Measurements from ENCODE around the gene CDC42BPB.

The CDC42BPB gene

DNA sequence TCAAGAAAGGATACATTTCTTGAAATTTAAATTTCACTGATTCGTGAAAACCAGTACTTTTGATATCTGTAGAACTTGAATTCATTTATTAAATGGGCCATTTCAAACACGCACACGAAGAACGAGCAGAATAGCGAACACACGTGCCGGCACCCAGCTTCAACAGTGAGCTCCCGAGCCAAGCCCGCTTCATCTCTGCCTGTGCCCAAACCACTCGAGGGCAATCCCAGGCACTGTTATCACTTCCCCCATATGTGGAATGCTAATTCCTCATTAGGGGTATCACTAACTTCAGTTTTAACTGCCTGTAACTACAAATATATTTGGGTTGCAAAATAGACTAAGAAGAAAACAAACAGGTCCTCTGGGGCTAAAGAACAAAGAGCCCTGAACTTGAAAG is 86.9 kb downstream of the CDC42BPB start:
- DNase-seq = no peak

GRCh38 chr14:102969901-102970300 is 87.4 kb downstream of the CDC42BPB start:
- DNase-seq = no peak

DNA sequence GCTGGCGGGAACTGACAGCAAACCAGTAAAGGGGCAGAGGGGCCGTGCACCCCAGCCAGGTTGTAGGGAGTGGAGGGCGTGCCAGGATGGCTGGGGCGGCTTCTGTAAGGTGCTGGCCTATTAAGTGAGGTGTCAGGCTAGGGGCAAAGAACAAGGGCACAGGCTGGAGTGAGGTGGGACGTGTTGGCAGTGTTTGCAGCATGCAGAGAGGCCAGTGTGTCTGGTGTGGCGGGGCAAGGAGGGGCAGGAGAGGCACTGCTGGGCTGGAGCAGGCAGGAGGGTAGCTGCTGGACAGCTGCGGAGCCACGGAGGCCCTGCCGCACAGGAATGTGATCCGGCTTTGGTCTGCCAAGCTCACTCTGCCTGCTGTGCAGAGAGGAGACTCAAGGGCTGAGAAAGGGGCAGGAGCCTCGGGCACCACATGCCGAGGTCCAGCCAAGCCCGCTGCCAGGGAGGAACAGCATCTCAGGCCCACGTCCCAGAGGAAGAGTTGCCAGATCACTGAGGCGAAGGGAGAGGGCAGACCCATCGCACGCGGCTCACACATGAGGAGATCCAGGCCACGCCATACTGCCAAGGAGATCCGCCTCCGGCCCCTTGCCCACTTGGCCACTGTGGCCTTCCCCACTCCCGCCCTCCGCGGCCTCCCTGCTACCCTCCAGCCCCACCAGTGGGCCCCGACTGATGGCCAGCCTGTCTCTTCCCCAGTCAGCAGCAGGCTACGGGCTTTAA is 88.1 kb downstream of the CDC42BPB start:
- DNase-seq = peak in 2 of 56 donors; percentile 28 to 34

- DNase-seq = no peak
Observed at GRCh38 chr14:102968306-102968705, 89.0 kb downstream of the CDC42BPB start.

GRCh38 chr14:102967506-102967795 is 89.9 kb downstream of the CDC42BPB start:
- peak in 3 of 56 donors; percentile 12 to 24 (median 23) for DNase-seq

DNA sequence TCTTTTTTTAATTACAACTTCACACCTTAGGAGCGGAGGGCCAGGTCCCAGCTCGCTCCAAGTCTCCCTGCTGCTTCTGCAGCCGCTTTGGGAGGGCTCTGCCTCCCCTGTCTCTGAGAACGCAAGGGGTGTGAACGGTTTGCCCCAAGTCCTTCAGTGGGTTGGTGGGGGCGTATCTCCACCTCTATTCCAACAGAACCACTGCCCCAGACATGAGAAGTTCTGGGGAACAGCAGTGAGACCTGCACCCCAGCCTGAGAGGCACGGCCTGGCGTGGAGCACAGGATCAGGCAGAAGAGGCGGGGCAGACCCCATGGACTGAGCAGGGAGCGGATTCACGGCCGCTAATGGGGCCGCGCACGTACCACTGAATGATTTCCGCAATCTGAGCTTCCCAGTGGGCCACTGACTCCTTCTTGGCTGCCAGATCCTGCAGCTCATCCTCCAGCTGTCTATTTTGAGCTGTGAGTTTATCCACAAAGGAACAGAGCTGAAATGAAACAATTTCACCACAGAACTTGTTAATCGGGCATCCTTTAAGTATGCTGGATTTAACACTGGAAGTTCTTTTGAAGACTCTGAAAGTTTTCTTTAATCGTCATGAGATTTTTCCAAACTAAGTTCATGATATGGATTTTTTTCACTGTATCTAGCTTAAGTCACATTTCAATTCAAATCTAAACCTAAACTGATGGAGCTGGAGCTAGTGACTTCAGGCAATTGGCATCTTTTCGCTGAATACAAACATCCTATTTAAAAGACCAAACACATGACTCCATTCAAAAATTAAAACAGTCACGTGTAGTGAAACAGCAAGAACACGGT is 90.5 kb downstream of the CDC42BPB start:
- no peak for DNase-seq

DNA sequence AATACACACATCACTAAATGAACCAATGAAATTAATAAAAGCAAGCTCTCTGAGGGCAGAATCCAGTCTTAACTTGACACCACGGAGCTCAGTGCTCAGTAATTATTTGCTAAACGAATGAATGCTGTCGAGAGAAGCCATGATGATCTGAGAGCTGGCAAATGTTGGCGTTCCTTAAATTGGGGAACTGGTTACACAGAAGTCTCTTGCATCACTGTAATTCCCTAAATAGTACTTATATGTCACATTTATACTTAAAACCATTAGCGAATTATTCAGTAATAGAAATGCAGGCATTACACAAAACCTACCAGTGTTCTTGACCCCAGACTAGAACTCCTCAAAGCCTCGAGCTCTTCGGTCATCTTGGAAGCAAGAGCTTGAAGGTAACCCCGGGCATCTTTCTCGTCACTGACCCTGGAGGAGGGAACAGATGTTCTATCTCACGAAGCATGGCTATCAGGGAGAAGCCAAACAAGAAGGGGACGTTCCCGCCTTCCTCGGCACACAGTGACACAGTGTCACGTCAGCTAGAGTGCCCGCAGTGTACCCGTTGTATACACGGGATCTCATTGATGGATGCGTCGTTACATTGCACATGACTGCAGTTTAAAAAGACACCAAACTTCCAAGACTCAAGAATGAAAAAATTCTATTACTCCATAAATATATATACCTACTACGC is 91.2 kb downstream of the CDC42BPB start:
- DNase-seq = no peak

DNA sequence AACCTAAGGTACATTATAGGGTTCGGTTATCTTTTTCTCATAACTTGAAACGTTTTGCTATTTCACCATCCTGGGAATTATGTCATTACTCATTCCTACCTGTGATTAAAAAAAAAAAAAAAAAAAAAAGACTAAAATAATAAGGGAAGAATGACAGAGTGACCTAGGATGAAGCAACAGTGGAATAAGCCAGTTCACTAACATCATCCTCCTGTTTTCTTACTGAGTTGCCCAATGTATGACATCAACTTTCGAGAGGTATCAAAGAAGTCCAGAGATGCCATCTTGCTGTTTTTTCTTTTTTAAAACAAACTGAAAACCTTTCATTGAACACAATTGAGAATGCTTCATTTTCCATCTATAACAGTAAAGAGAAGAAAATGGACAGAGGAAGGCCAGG is 92.1 kb downstream of the CDC42BPB start:
- DNase-seq = no peak

- DNase-seq = no peak
Observed at GRCh38 chr14:102964152-102964730, 93.1 kb downstream of the CDC42BPB start.

- no peak for DNase-seq
Observed at GRCh38 chr14:102962111-102962627, 95.2 kb downstream of the CDC42BPB start.

DNA sequence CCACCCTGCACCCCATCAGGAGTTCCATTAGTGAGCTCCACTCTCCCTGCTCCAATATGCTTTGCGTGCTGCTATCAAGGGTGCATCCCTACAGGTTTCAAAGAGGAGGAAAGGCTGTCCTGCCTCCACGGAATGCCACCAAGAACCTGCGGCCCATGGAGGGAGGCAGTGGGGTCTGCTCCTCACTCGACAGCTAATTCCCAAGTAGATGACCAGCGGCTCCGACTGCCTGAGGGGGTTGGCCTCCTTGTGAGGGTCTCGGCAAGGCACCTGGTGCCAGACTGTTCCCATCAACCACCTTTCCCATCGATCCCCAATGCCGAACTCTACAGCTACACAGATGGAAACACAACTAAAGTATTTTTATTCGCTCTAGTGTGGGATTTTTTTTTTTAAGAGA is 98.9 kb downstream of the CDC42BPB start:
- no peak for DNase-seq

- DNase-seq = peak in 1 of 56 donors; percentile 39
Observed at GRCh38 chr14:102957222-102957621, 100.1 kb downstream of the CDC42BPB start.

DNA sequence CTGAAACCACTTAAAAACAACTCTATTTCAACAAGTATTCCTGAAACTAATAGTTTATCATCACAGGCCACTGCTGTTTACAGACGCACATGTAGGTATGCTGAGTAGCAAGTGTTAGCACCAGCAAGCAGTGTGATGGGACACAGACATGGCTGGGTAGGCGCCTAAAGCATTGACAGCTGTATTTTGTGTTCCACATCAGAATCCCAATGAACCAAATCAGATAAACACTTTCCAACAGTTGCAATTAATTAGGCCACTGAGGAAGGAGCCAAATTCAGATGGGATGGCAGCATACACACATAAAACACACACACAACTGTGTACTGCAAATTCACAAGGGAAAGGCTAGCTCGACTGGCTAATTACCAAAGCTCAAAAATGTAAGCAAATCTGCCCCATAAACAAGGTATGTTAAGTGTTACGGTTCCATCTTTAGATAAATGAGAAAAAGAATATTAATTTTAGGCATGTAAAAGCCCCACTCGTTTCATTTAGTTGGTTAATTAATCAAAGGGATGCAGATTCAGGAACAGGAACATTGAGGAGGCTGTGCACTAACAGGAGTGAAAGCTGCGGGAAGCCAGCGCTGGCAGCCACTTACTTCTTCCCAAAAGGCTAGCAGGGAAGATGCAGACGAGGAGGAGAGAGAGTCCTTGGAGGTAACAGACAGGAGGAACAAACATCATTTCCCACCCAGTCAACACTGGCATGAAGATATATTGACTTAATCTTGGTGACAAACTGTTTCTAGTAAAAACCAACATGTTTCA is 101.5 kb downstream of the CDC42BPB start:
- DNase-seq = no peak

GRCh38 chr14:102954081-102954789 is 103.1 kb downstream of the CDC42BPB start:
- no peak for DNase-seq

GRCh38 chr14:102953100-102953499 is 104.2 kb downstream of the CDC42BPB start:
- DNase-seq = no peak

DNA sequence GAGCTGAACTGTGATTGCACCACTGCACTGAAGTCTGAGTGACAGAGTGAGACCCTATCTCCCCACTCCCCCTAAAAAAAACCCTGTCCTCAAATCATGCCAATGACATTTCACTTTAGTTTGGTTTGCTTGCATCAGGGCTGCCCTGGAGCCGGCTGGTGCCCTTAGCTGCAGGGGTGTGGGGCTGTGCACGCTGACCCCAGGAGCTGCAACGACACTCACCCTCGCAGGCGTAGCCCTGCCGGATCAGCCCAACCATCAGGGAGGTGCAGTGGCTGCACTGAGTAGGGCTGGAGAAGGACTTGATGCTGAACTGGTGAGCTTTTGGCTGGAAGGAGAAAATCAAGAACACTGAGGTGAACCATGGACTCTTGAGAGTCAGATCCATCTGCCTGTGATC is 105.1 kb downstream of the CDC42BPB start:
- no peak for DNase-seq

DNA sequence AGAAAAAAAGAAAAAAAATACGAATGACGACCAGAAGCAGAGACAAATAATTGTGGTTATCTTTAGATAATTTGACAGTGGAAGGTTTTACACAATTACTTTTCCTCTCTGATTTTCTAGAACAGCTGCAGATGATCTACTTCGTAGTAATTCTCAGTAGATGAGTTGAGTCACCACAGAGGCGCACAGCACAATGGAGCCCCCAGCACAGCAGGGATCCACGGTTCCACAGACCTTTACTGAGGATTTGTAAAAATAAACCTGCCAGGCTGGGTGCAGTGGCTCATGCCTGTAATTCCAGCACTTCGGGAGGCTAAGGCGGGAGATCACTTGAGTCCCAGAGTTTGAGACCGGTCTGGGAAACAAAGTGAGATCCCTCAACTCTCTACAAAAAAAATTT is 105.5 kb downstream of the CDC42BPB start:
- peak in 3 of 56 donors; percentile 19 to 58 (median 33) for DNase-seq

GRCh38 chr14:102951034-102951433 is 106.3 kb downstream of the CDC42BPB start:
- peak in 52 of 56 donors; percentile 27 to 90 (median 76) for DNase-seq

- DNase-seq = peak in 53 of 56 donors; percentile 25 to 89 (median 70)
Observed at GRCh38 chr14:102949801-102950451, 107.4 kb downstream of the CDC42BPB start.
